Measurements from ENCODE around the gene KMT5C. TPM values are rescaled to one million over a fixed set of nuclear protein-coding genes. Genes with fewer than 3 reads are reported as not detected.
A peak's percentile ranks its signal among the peaks of the same experiment; 100 is the strongest.

The KMT5C gene
- total RNA-seq, 2 donors from 2014 or later, result 73.1 to 80.6 TPM

DNA sequence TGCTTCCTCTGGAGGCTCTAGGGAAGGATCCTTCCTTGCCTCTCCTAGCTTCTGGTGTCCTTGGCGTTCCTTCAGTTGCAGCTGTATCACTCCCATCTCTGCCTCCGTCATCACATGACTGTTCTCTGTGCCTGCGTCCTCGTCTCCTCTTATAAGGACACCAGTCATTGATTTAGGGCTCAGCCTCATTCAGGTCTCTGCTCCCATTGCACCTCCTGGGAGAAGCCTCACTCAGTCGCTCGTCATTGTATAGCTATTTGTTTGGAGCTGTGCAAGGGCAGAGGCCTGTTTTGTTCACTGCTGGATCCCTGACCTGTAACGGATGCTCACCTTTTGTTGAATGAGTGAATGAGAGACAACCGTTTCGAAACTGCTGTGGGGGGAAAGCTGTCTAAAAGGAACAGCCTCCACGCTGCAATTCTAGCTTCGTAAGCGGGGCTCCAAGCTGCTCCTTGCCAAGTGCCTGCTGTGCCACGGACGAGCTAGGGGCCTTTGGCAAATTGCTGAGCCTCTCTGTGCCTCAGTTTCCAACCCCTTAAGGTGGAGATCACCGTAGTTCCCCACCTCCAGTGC lies 38.7 kb upstream of the KMT5C start:
- H3K9me3 Mint-ChIP-seq, result no peaks in the 10 kb centered on the region
- H3K27me3 Mint-ChIP-seq (ENCODE audit: insufficient read depth), result no peaks in the 10 kb centered on the region
- no peak overlapping the region for H3K9ac ChIP-seq (ENCODE audit: extremely low read depth, low read length, poor library complexity, severe bottlenecking)
- peaks cover 63% of the 10 kb centered on the region for H3K36me3 ChIP-seq (ENCODE audit: control insufficient read depth, insufficient read depth, low read length)
- peak overlapping the region; percentile 48 for H3K27ac ChIP-seq (ENCODE audit: low read depth, low read length)
- H3K4me3 Mint-ChIP-seq, result no peak overlapping the region
- peak; percentile 59 for DNase-seq
- no peak overlapping the region for H3K27ac Mint-ChIP-seq
- no peaks in the 10 kb centered on the region for H3K27me3 ChIP-seq (ENCODE audit: control insufficient read depth, insufficient read depth, low read length, poor library complexity, severe bottlenecking)
- H3K4me1 ChIP-seq (ENCODE audit: control insufficient read depth, insufficient read depth, low read length), result no peaks in the 10 kb centered on the region
- no peak for TF ChIP-seq CTCF (conservative IDR thresholded peaks at IDR 0.05)
- H3K36me3 Mint-ChIP-seq (ENCODE audit: low read depth), result peaks cover 57% of the 10 kb centered on the region
- H3K4me1 Mint-ChIP-seq, result peaks cover 6% of the 10 kb centered on the region
- H3K9me3 ChIP-seq (ENCODE audit: control insufficient read depth, low read length), result no peaks in the 10 kb centered on the region
- WGBS, 2 experiments (ENCODE audit: insufficient coverage in 1 of 2, insufficient read length in 1 of 2), result 85 to 88% methylated on average over 12 to 15 of the region's 15 CpGs
- no peak overlapping the region for H3K4me3 ChIP-seq (ENCODE audit: low read length)

DNA sequence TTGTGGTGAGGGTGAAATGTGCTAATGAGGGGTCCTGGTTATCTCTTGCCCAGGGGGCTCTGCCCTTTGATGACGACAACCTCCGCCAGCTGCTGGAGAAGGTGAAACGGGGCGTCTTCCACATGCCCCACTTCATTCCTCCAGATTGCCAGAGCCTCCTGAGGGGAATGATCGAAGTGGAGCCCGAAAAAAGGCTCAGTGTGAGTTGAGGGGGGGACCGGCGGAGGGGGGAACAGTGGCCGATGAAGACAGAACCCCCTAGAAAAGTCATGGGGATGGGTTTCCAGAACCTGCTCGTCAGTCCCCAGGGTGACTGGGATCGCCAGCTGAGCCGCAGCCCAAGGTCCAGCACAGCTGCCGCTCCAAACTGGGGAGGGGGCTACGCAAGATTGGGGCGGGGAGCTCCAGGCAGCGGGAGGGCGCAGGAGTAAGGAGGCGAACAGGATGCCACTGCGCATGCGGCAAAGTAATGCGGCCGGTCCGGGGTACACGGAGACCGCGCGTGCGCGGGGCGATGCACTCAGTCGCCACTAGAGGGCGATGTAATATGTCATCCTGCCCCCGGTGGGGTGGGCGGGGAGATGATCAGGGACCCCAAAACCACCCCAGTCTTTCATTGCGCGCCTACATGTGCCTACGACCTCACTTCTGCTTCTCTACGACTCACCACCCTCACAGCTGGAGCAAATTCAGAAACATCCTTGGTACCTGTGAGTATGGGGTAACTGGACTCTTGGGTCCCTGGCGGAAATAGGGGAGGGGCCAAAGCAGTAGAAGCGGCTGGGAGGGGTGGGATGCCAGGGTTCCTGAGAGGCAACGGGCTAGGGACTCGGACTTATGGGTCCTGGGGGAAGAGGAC lies 38.0 kb upstream of the KMT5C start:
- H3K4me1 Mint-ChIP-seq, result peaks cover 6% of the 10 kb centered on the region
- peak; percentile 99 for TF ChIP-seq CTCF (conservative IDR thresholded peaks at IDR 0.05)
- Histone ChIP-seq H3K4me3 (ENCODE audit: low read length) (no peak overlapping the region), H3K27ac (ENCODE audit: low read depth, low read length) (no peak overlapping the region), H3K4me1 (ENCODE audit: control insufficient read depth, insufficient read depth, low read length) (no peaks in the 10 kb centered on the region), H3K36me3 (ENCODE audit: control insufficient read depth, insufficient read depth, low read length) (peaks cover 66% of the 10 kb centered on the region), H3K9ac (ENCODE audit: extremely low read depth, low read length, poor library complexity, severe bottlenecking) (no peak overlapping the region), H3K27me3 (ENCODE audit: control insufficient read depth, insufficient read depth, low read length, poor library complexity, severe bottlenecking) (no peaks in the 10 kb centered on the region), H3K9me3 (ENCODE audit: control insufficient read depth, low read length) (no peaks in the 10 kb centered on the region)
- WGBS, 2 experiments (ENCODE audit: insufficient coverage in 1 of 2, insufficient read length in 1 of 2), result 27 to 32% methylated on average over 27 to 42 of the region's 42 CpGs
- H3K27ac Mint-ChIP-seq, result peak overlapping the region; percentile 70
- no peaks in the 10 kb centered on the region for H3K27me3 Mint-ChIP-seq (ENCODE audit: insufficient read depth)
- H3K9me3 Mint-ChIP-seq, result no peaks in the 10 kb centered on the region
- H3K36me3 Mint-ChIP-seq (ENCODE audit: low read depth), result peaks cover 60% of the 10 kb centered on the region
- H3K4me3 Mint-ChIP-seq, result peak overlapping the region; percentile 37
- peak; percentile 96 for DNase-seq

DNA sequence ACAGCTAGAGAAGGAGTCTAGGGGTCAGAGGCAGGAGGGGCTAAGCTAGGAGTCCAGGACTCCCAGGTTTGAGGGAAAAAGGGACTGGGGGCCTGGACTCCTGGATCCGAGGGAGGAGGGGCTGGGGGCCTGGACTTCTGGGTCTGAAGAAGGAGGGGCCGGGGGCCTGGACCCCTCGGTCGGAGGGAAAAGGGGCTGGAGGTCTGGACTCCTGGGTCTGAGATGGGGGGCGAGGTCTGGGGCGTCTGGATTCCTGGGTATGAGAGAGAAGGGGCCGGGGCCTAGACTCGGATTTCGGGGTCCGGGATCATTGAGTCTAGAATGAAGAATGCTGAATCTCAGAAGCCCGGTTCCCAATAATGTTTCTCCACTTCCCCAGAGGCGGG lies 37.4 kb upstream of the KMT5C start:
- H3K9ac ChIP-seq (ENCODE audit: extremely low read depth, low read length, poor library complexity, severe bottlenecking), result no peak overlapping the region
- no peaks in the 10 kb centered on the region for H3K9me3 ChIP-seq (ENCODE audit: control insufficient read depth, low read length)
- WGBS, 2 experiments (ENCODE audit: insufficient coverage in 1 of 2, insufficient read length in 1 of 2), result 90 to 95% methylated on average over 10 to 12 of the region's 12 CpGs
- H3K27ac ChIP-seq (ENCODE audit: low read depth, low read length), result no peak overlapping the region
- no peak for TF ChIP-seq CTCF (conservative IDR thresholded peaks at IDR 0.05)
- no peaks in the 10 kb centered on the region for H3K4me1 ChIP-seq (ENCODE audit: control insufficient read depth, insufficient read depth, low read length)
- Mint-ChIP-seq H3K27me3 (ENCODE audit: insufficient read depth) (no peaks in the 10 kb centered on the region), H3K4me3 (no peak overlapping the region), H3K9me3 (no peaks in the 10 kb centered on the region), H3K36me3 (ENCODE audit: low read depth) (peaks cover 64% of the 10 kb centered on the region), H3K4me1 (peaks cover 6% of the 10 kb centered on the region), H3K27ac (no peak overlapping the region)
- H3K4me3 ChIP-seq (ENCODE audit: low read length), result no peak overlapping the region
- no peaks in the 10 kb centered on the region for H3K27me3 ChIP-seq (ENCODE audit: control insufficient read depth, insufficient read depth, low read length, poor library complexity, severe bottlenecking)
- DNase-seq, result no peak
- H3K36me3 ChIP-seq (ENCODE audit: control insufficient read depth, insufficient read depth, low read length), result peaks cover 71% of the 10 kb centered on the region

Data from endodermal cell (in vitro differentiated cells).